Measurements from ENCODE around the gene INTS1. TPM values are rescaled to one million over a fixed set of nuclear protein-coding genes. Genes with fewer than 3 reads are reported as not detected.

INTS1 gene
- total and polyA plus RNA-seq, 2 experiments from 2014 or later: 35.1 to 111 TPM

- TF ChIP-seq ZNF462 (CRISPR knock-in tag; IDR thresholded peaks at IDR 0.05) (no peak), JUNB (IDR thresholded peaks at IDR 0.05; ENCODE audit: unreplicated experiment) (no peak), EZH2phosphoT487 (IDR thresholded peaks at IDR 0.05; ENCODE audit: unreplicated experiment) (no peak), POLR2AphosphoS5 (IDR thresholded peaks at IDR 0.05; ENCODE audit: low read depth) (no peak), EZH2 (IDR thresholded peaks at IDR 0.05; ENCODE audit: low read depth, unreplicated experiment) (no peak)
Observed at GRCh38 chr7:1548944-1549343, 44.8 kb upstream of the INTS1 start (continued).

- no peaks in the 10 kb centered on the region for H4K20me1 ChIP-seq (replicated peaks; ENCODE audit: insufficient read depth)
- H3K27ac ChIP-seq (ENCODE audit: low read depth): no peak overlapping the region
- no peak overlapping the region for H3K4me2 ChIP-seq
- H3K27me3 ChIP-seq (ENCODE audit: insufficient read depth): no peaks in the 10 kb centered on the region
- no peaks in the 10 kb centered on the region for H3K79me2 ChIP-seq (replicated peaks; ENCODE audit: insufficient read depth)
- no peaks in the 10 kb centered on the region for H3K9me3 Mint-ChIP-seq
- DNase-seq (ENCODE audit: low spot score): no peak
- H3K27me3 Mint-ChIP-seq (ENCODE audit: insufficient read depth, low read depth, poor library complexity): peaks cover 1% of the 10 kb centered on the region
- no peaks in the 10 kb centered on the region for H3K36me3 ChIP-seq (ENCODE audit: insufficient read depth)
- ATAC-seq: peak; percentile 15
- no peaks in the 10 kb centered on the region for H3K36me3 Mint-ChIP-seq (ENCODE audit: low read depth)
- TF ChIP-seq ZNF114 (CRISPR knock-in tag; IDR thresholded peaks at IDR 0.05) (no peak), CTCF (conservative IDR thresholded peaks at IDR 0.05; ENCODE audit: low read depth in 2 of 2) (peak in 1 of 2 experiments; percentile 22; a peak in 1 of 4 replicates)
- no peaks in the 10 kb centered on the region for H3K4me1 ChIP-seq (ENCODE audit: insufficient read depth)
- H3K27ac Mint-ChIP-seq: no peak overlapping the region
- no peaks in the 10 kb centered on the region for H3F3A ChIP-seq (replicated peaks; ENCODE audit: low read depth)
- H2AFZ ChIP-seq: no peak overlapping the region
- no peak overlapping the region for H3K4me3 ChIP-seq
- no peaks in the 10 kb centered on the region for H3K9me2 ChIP-seq (ENCODE audit: insufficient read depth)
- H3K4me1 Mint-ChIP-seq: peaks cover 2% of the 10 kb centered on the region; the same call in 1 of the 3 replicates
- no peak overlapping the region; the same call in 2 of the 3 replicates for H3K4me3 Mint-ChIP-seq
Observed at GRCh38 chr7:1548438-1548831, 44.2 kb upstream of the INTS1 start.

Measured in GM23338 (cell line).